GM18511 (cell line): ENCODE data around the gene LRBA.
"Not testable (repeated sequence)": the region's sequence is repeated elsewhere in the genome, so short reads cannot be mapped to it uniquely, and the experiment has no call there.

ENCODE experiments used
- ATAC-seq: cut with Tn5 transposase; IDR thresholded peaks from one replicate; pipeline ENCODE4 v1.9.1; 2021; ENCODE audit warnings: mild to moderate bottlenecking, moderate library complexity; ENCODE audit not compliant: unreplicated experiment

LRBA gene

GRCh38 chr4:150683775-150684350, 331.2 kb downstream of the LRBA start:
- no peak for ATAC-seq

- no peak for ATAC-seq
Measured at GRCh38 chr4:150682126-150682525, 333.0 kb downstream of the LRBA start.

GRCh38 chr4:150681063-150681462, 334.0 kb downstream of the LRBA start:
- no peak for ATAC-seq

GRCh38 chr4:150680651-150681050, 334.4 kb downstream of the LRBA start:
- ATAC-seq = no peak

- ATAC-seq = no peak
Measured at GRCh38 chr4:150679765-150680343, 335.2 kb downstream of the LRBA start.

- no peak for ATAC-seq
Measured at GRCh38 chr4:150679018-150679764, 335.9 kb downstream of the LRBA start.

GRCh38 chr4:150673793-150674192, 341.3 kb downstream of the LRBA start:
- ATAC-seq = no peak

- no peak for ATAC-seq
Measured at GRCh38 chr4:150668824-150669223, 346.3 kb downstream of the LRBA start.

- ATAC-seq = no peak
Measured at GRCh38 chr4:150664935-150665334, 350.1 kb downstream of the LRBA start.

GRCh38 chr4:150662686-150663085, 352.4 kb downstream of the LRBA start:
- ATAC-seq = no peak

- ATAC-seq = not testable (repeated sequence)
Measured at GRCh38 chr4:150661551-150661950, 353.5 kb downstream of the LRBA start.

GRCh38 chr4:150658258-150658657, 356.8 kb downstream of the LRBA start:
- not testable (repeated sequence) for ATAC-seq

- ATAC-seq = no peak
Measured at GRCh38 chr4:150656891-150657290, 358.2 kb downstream of the LRBA start.

- ATAC-seq = no peak
Measured at GRCh38 chr4:150650751-150651150, 364.3 kb downstream of the LRBA start.

GRCh38 chr4:150648123-150648522, 367.0 kb downstream of the LRBA start:
- no peak for ATAC-seq

GRCh38 chr4:150647008-150647407, 368.1 kb downstream of the LRBA start:
- no peak for ATAC-seq

- ATAC-seq = no peak
Measured at GRCh38 chr4:150641612-150642011, 373.5 kb downstream of the LRBA start.

- ATAC-seq = no peak
Measured at GRCh38 chr4:150632639-150633038, 382.4 kb downstream of the LRBA start.

GRCh38 chr4:150628073-150628472, 387.0 kb downstream of the LRBA start:
- no peak for ATAC-seq

- ATAC-seq = no peak
Measured at GRCh38 chr4:150625033-150625432, 390.1 kb downstream of the LRBA start.

- no peak for ATAC-seq
Measured at GRCh38 chr4:150624055-150624454, 391.0 kb downstream of the LRBA start.

GRCh38 chr4:150619042-150619441, 396.0 kb downstream of the LRBA start:
- no peak for ATAC-seq
